Prostate gland (tissue), 2 donors: Measurements from ENCODE around the gene MRPS12. TPM values are rescaled to one million over a fixed set of nuclear protein-coding genes. Genes with fewer than 3 reads are reported as not detected.

Experiments used
- DNase-seq: peaks from one replicate; pipeline ENCODE4 v3.0.0-alpha.2; 2019; ENCODE audit warnings: low spot score
- H3K27ac ChIP-seq, 2 donors: fragments of 200-600 bp; sonication (generic); 2 replicates each; pipeline ENCODE4 v1.5.1; 2017 to 2019
- H3K27me3 ChIP-seq: fragments of 200-600 bp; sonication (generic); replicated peaks from 2 replicates; pipeline ENCODE4 v1.5.1; 2019; ENCODE audit not compliant: insufficient read depth
- H3K36me3 ChIP-seq, 2 donors: fragments of 200-600 bp; sonication (generic); 1 replicate in 1 of 2; 2 replicates in 1 of 2; pipeline versions ENCODE4 v1.5.1 to v1.8.1; 2017 to 2019
- H3K4me1 ChIP-seq: fragments of 200-600 bp; sonication (generic); replicated peaks from 2 replicates; pipeline ENCODE4 v1.5.1; 2019
- H3K4me3 ChIP-seq, 2 donors: fragments of 200-600 bp; sonication (generic); 2 replicates each; pipeline ENCODE4 v1.5.1; 2017 to 2019
- H3K9me3 ChIP-seq: fragments of 200-600 bp; sonication (generic); 2 replicates; pipeline ENCODE4 v1.5.1; 2017
- POLR2A ChIP-seq: fragments of 450-650 bp; IDR thresholded peaks from one replicate; pipeline ENCODE4 v1.6.1; 2016; ENCODE audit warnings: antibody characterized with exemption, mild to moderate bottlenecking
- POLR2AphosphoS5 ChIP-seq: sonication (generic); formaldehyde crosslinking; IDR thresholded peaks from one replicate; pipeline ENCODE4 v1.6.1; 2017; ENCODE audit warnings: antibody characterized with exemption
- WGBS: methylation state at CpG from one replicate; pipeline ENCODE4 v1.1.5; 2018; 5-methylcytosine and 5-hydroxymethylcytosine counted together
- intact Hi-C: fragments of 100-400 bp; cut with DNase I; formaldehyde crosslinking; loops from one replicate; pipeline ENCODE4 v1.14.2; 2022
- total RNA-seq, 2 donors: library from RNA; depleted of rRNA; stranded (reverse); fragments of >200 nt; gene quantifications; one replicate each; pipeline ENCODE4 v1.1.0, GENCODE V29; 2016
- TF ChIP-seq, protein P1 (sequence below), 4 experiments: fragments of 200-600 bp in 2 of 4; fragments of 450-650 bp in 2 of 4; sonication (generic) in 2 of 4; IDR thresholded peaks; 1 replicate in 3 of 4; 2 replicates in 1 of 4; pipeline ENCODE4 v1.5.1; 2016 to 2019; ENCODE audit warnings: antibody characterized with exemption in 4 of 4, mild to moderate bottlenecking in 2 of 4, moderate library complexity in 2 of 4

MRPS12 gene
- total RNA-seq, 2 donors from 2014 or later: 32.0 to 41.5 TPM

DNA sequence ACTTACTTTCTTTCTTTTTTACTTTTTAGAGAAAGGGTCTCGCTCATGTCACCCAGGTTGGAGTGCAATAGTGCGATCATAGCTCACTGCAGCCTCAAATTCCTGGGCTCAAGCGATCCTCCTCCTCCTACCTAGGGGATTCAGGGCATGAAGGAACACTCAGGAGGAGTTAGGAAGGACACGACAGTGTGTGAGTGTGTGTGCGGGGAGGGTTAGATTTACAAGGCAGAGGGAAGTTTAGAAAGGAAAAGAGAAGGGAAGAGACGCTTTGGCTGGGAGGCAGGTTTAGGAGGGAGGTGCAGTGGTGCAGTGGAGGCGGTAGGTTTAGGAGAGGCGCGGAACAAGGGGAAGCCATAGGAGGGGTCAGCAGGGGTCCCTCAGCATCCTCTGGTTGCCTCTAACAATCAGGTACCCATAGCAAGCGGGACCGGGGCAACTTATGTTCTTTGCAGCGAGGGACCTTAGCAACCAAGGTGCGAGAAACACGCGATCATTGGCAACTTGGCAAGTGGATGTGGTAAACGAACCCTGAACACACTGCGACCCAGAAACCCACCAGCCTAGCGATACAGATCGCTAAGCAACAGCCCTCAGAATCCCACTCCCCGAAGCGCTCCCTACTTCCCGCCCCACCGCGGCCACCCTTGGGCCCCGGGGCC lies 31.8 kb upstream of the MRPS12 start:
- WGBS: 3% methylated on average over 25 of the region's 25 CpGs
- intact Hi-C loops: loop anchor here (5.0 kb wide), 1 partner anchor 47 kb away; no protein-coding TSS in a partner anchor
- Histone ChIP-seq H3K36me3 (no peaks in the 10 kb centered on the region), H3K4me1 (peaks cover 4% of the 10 kb centered on the region), H3K9me3 (no peaks in the 10 kb centered on the region), H3K4me3 (peak overlapping the region; percentile 76 to 84), H3K27ac (peak overlapping the region; percentile 84 to 87), H3K27me3 (no peaks in the 10 kb centered on the region)
- peak; percentile 13 for DNase-seq
- TF ChIP-seq POLR2AphosphoS5 (no peak), POLR2A (no peak)
- TF ChIP-seq, protein P1, sequence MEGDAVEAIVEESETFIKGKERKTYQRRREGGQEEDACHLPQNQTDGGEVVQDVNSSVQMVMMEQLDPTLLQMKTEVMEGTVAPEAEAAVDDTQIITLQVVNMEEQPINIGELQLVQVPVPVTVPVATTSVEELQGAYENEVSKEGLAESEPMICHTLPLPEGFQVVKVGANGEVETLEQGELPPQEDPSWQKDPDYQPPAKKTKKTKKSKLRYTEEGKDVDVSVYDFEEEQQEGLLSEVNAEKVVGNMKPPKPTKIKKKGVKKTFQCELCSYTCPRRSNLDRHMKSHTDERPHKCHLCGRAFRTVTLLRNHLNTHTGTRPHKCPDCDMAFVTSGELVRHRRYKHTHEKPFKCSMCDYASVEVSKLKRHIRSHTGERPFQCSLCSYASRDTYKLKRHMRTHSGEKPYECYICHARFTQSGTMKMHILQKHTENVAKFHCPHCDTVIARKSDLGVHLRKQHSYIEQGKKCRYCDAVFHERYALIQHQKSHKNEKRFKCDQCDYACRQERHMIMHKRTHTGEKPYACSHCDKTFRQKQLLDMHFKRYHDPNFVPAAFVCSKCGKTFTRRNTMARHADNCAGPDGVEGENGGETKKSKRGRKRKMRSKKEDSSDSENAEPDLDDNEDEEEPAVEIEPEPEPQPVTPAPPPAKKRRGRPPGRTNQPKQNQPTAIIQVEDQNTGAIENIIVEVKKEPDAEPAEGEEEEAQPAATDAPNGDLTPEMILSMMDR (IDR thresholded peaks at IDR 0.05): no peak

- peak; percentile 100 for DNase-seq
- peak; percentile 84 for TF ChIP-seq POLR2A
- TF ChIP-seq, protein P1 (IDR thresholded peaks at IDR 0.05): no peak
- peak; percentile 99 for TF ChIP-seq POLR2AphosphoS5
- Histone ChIP-seq H3K27me3 (no peaks in the 10 kb centered on the region), H3K9me3 (no peaks in the 10 kb centered on the region), H3K4me1 (peaks cover 4% of the 10 kb centered on the region), H3K36me3 (no peaks in the 10 kb centered on the region), H3K27ac (peak within 1 kb of the TSS; percentile 84 to 87), H3K4me3 (peak within 1 kb of the TSS; percentile 76 to 85)
- under 1% methylated on average over 53 of the region's 64 CpGs for WGBS
- intact Hi-C loops: loop anchor here (5.0 kb wide), 1 partner anchor 47 kb away; no protein-coding TSS in a partner anchor
Observed at GRCh38 chr19:38899447-38900201, 31.1 kb upstream of the MRPS12 start, which contains the start of the genes NFKBIB and SIRT2. NFKBIB (plus strand) TSS chr19:38899969; CDS start chr19:38900033, 64 bp downstream. SIRT2 (minus strand) TSS chr19:38899618; CDS start chr19:38899521, 97 bp downstream.

GRCh38 chr19:38900202-38900629 lies 30.5 kb upstream of the MRPS12 start:
- Histone ChIP-seq H3K27me3 (no peaks in the 10 kb centered on the region), H3K27ac (peak overlapping the region; percentile 82 to 87), H3K9me3 (no peaks in the 10 kb centered on the region), H3K4me3 (peak overlapping the region; percentile 76 to 85), H3K4me1 (peaks cover 4% of the 10 kb centered on the region), H3K36me3 (peaks cover 0 to 6% of the 10 kb centered on the region in 2 donors)
- WGBS: under 1% methylated on average over 8 of the region's 8 CpGs
- no peak for DNase-seq
- intact Hi-C loops: no loop called here
- TF ChIP-seq POLR2A: no peak
- no peak for TF ChIP-seq POLR2AphosphoS5
- TF ChIP-seq, protein P1 (IDR thresholded peaks at IDR 0.05): no peak

- Histone ChIP-seq H3K27ac (peak overlapping the region in 1 of 2 donors; percentile 82), H3K27me3 (no peaks in the 10 kb centered on the region), H3K36me3 (peaks cover 0 to 8% of the 10 kb centered on the region in 2 donors), H3K4me1 (peaks cover 4% of the 10 kb centered on the region), H3K4me3 (peak overlapping the region in 1 of 2 donors; percentile 76), H3K9me3 (no peaks in the 10 kb centered on the region)
- 35% methylated on average over 3 of the region's 3 CpGs for WGBS
- intact Hi-C loops: no loop called here
- DNase-seq: no peak
- TF ChIP-seq POLR2AphosphoS5 (no peak), POLR2A (no peak)
- TF ChIP-seq, protein P1 (IDR thresholded peaks at IDR 0.05): no peak
Observed at GRCh38 chr19:38900743-38901190, 30.0 kb upstream of the MRPS12 start.
